IPS-NIHi11 (cell line): Measurements from ENCODE around the gene DMRT1.
"Not testable (repeated sequence)": the region's sequence is repeated elsewhere in the genome, so short reads cannot be mapped to it uniquely, and the experiment has no call there.

Experiments used
- DNase-seq: peaks from one replicate; pipeline ENCODE4 v3.0.0; 2012; ENCODE audit warnings: mixed read lengths, low spot score

Gene DMRT1

GRCh38 chr9:998299-999110, 157.0 kb downstream of the DMRT1 start:
- not testable (repeated sequence) for DNase-seq

- no peak for DNase-seq
Observed at GRCh38 chr9:1001838-1002237, 160.3 kb downstream of the DMRT1 start.

GRCh38 chr9:1002678-1003077, 161.2 kb downstream of the DMRT1 start:
- no peak for DNase-seq

GRCh38 chr9:1005043-1005667, 163.7 kb downstream of the DMRT1 start:
- DNase-seq, result peak; percentile 51

GRCh38 chr9:1007312-1007711, 165.8 kb downstream of the DMRT1 start:
- DNase-seq, result no peak

GRCh38 chr9:1008216-1008615, 166.7 kb downstream of the DMRT1 start:
- no peak for DNase-seq

GRCh38 chr9:1009101-1009707, 167.7 kb downstream of the DMRT1 start:
- peak; percentile 76 for DNase-seq

GRCh38 chr9:1013021-1013420, 171.5 kb downstream of the DMRT1 start:
- DNase-seq, result no peak

GRCh38 chr9:1014225-1014624, 172.7 kb downstream of the DMRT1 start:
- no peak for DNase-seq

GRCh38 chr9:1014640-1015039, 173.1 kb downstream of the DMRT1 start:
- no peak for DNase-seq

- DNase-seq, result peak; percentile 65
Observed at GRCh38 chr9:1018121-1018520, 176.6 kb downstream of the DMRT1 start.
